Activated gamma-delta T cell (primary cell): ENCODE data around the gene LRRC61.
"Not testable (repeated sequence)": the region's sequence is repeated elsewhere in the genome, so short reads cannot be mapped to it uniquely, and the experiment has no call there.

ENCODE experiments used
- DNase-seq: peaks from one replicate; lab custom pipeline; 2025; lab: John Stamatoyannopoulos, UW

The LRRC61 gene

GRCh38 chr7:150383710-150384397 lies 60.7 kb downstream of the LRRC61 start:
- DNase-seq, result no peak

GRCh38 chr7:150384406-150385301 lies 61.5 kb downstream of the LRRC61 start:
- DNase-seq, result no peak

GRCh38 chr7:150385302-150385723 lies 62.2 kb downstream of the LRRC61 start:
- DNase-seq, result no peak

GRCh38 chr7:150385884-150386283 lies 62.7 kb downstream of the LRRC61 start:
- DNase-seq, result not testable (repeated sequence)
